CD8-positive, alpha-beta memory T cell (primary cell): ENCODE data around the gene CDKN2AIPNL. TPM values are rescaled to one million over a fixed set of nuclear protein-coding genes. Genes with fewer than 3 reads are reported as not detected.

ENCODE experiments used
- CTCF ChIA-PET: fragments of 350-600 bp; sonication (Branson Sonifier 250); formaldehyde crosslinking; loops from one replicate; lab custom pipeline; 2021; ENCODE audit warnings: antibody characterized with exemption; lab: Charles Lee
- POLR2A ChIA-PET: fragments of 350-600 bp; sonication (Branson Sonifier 250); formaldehyde crosslinking; loops from one replicate; lab custom pipeline; 2021; ENCODE audit warnings: antibody characterized with exemption; lab: Charles Lee
- DNase-seq, 5 donors: peaks; one replicate each; pipeline versions ENCODE4 v3.0.0 to v3.0.0-alpha.2; 2020 to 2022; ENCODE audit warnings: mixed read lengths in 1 of 5
- H3K27ac ChIP-seq: one replicate; pipeline ENCODE4 v1.7.0; 2013; ENCODE audit warnings: low read depth, mild to moderate bottlenecking, low read length, moderate library complexity
- H3K27me3 ChIP-seq: 2 replicates; pipeline ENCODE4 v1.7.0; 2013; ENCODE audit warnings: low read length, mild to moderate bottlenecking; ENCODE audit not compliant: insufficient read depth, poor library complexity, severe bottlenecking
- H3K36me3 ChIP-seq: 2 replicates; pipeline ENCODE4 v1.7.0; 2013; ENCODE audit warnings: mild to moderate bottlenecking, low read length, moderate library complexity; ENCODE audit not compliant: insufficient read depth
- H3K4me1 ChIP-seq: 2 replicates; pipeline ENCODE4 v1.7.0; 2013; ENCODE audit warnings: mild to moderate bottlenecking, low read length, moderate library complexity; ENCODE audit not compliant: insufficient read depth
- H3K4me3 ChIP-seq: 2 replicates; pipeline ENCODE4 v1.7.0; 2013; ENCODE audit warnings: mild to moderate bottlenecking, low read length
- H3K9me3 ChIP-seq: 2 replicates; pipeline ENCODE4 v1.7.0; 2013; ENCODE audit warnings: mild to moderate bottlenecking, low read length
- H3K27ac Mint-ChIP-seq, 8 donors: one replicate each; pipeline ENCODE4 v1.8.0; 2020 to 2021; ENCODE audit warnings: mixed read lengths in 8 of 8, mild to moderate bottlenecking in 6 of 8, inconsistent platforms in 3 of 8, moderate library complexity in 3 of 8
- H3K27me3 Mint-ChIP-seq, 2 donors: one replicate each; pipeline ENCODE4 v1.8.0; 2020 to 2021; ENCODE audit warnings: mixed read lengths in 2 of 2, mild to moderate bottlenecking in 1 of 2, moderate library complexity in 1 of 2
- H3K36me3 Mint-ChIP-seq, 3 donors: one replicate each; pipeline ENCODE4 v1.8.0; 2020 to 2021; ENCODE audit warnings: mixed read lengths in 3 of 3, inconsistent platforms in 1 of 3, mild to moderate bottlenecking in 1 of 3
- H3K4me1 Mint-ChIP-seq, 3 donors: one replicate each; pipeline ENCODE4 v1.8.0; 2020 to 2021; ENCODE audit warnings: mixed read lengths in 3 of 3, inconsistent platforms in 1 of 3, mild to moderate bottlenecking in 1 of 3
- H3K4me3 Mint-ChIP-seq, 7 donors: one replicate each; pipeline ENCODE4 v1.8.0; 2020 to 2021; ENCODE audit warnings: mixed read lengths in 7 of 7, mild to moderate bottlenecking in 6 of 7, moderate library complexity in 4 of 7, inconsistent platforms in 2 of 7
- H3K9me3 Mint-ChIP-seq, 5 donors: one replicate each; pipeline ENCODE4 v1.8.0; 2020 to 2022; ENCODE audit warnings: mixed read lengths in 5 of 5, mild to moderate bottlenecking in 3 of 5, moderate library complexity in 2 of 5, inconsistent platforms in 1 of 5
- polyA plus RNA-seq: library from polyadenylated mRNA; unstranded; fragments of 300-500 nt; fragmentation: Illumina TruSeq; gene quantifications from one replicate; pipeline ENCODE4 v1.2.3, GENCODE V29; 2021
- total RNA-seq, 2 experiments: library from RNA; stranded (reverse); gene quantifications; one replicate each; pipeline ENCODE4 v1.2.3, GENCODE V29; 2021

CDKN2AIPNL gene
- total and polyA plus RNA-seq, 3 experiments from 2014 or later = 29.6 to 42.2 (median 42.1) TPM

DNA sequence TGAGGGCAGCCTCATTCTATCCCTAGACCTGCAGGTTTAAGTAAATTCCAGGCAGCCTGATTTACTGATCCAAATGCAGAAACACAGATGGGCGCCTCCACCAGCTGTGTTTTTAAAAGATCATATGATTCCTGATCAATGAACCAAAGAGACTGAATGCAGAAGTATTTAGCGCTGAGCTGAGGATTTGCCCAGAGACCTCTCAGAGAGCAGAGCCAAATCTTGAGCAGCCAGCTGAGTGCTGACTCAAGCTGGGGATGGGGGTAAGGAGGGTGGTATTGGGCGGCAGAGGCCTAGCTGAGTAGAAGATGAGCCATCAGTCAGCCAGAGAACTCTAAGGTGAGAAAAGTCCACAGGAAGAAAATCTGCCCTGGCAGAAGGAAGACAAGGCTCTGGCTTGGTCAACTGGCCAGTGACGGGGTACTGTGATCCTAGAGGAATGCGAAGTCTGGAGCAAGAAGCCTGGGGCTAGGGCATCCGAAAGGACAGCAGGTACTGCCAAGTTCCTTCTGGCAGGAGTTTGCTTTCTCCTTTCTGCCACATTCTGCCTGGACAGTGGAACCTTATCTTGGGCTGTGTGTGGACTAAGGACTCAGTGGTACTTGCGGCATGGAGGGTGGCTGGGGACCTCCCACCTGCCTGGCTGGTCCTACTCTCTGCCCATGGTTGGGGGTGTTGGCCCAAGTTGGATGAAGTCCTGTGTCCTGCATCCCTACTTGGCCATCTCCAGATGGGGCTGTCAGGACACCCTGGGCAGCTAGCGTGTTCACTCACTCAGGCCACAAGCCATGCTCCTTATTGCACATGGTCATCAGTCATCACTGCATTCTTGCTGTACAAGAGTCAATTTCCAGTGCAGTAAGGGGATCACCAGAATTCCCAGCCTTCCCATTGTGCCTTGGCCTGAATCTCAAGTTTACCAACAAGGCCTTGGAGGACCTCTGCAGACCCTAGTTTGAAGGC lies 34.5 kb upstream of the CDKN2AIPNL start:
- H3K27ac ChIP-seq = no peak overlapping the region
- Mint-ChIP-seq H3K9me3 (no peaks in the 10 kb centered on the region), H3K36me3 (no peaks in the 10 kb centered on the region), H3K27ac (peak overlapping the region in 1 of 8 donors; percentile 14), H3K27me3 (no peaks in the 10 kb centered on the region), H3K4me3 (no peak overlapping the region), H3K4me1 (peaks cover 0 to 3% (median 0%) of the 10 kb centered on the region in 3 donors)
- H3K36me3 ChIP-seq = no peaks in the 10 kb centered on the region
- no peaks in the 10 kb centered on the region for H3K4me1 ChIP-seq
- H3K9me3 ChIP-seq = no peaks in the 10 kb centered on the region
- H3K4me3 ChIP-seq = no peak overlapping the region
- ChIA-PET POLR2A (interaction anchor here (0.8 kb wide), 1 partner anchor 119 kb away, joined by 3 read pairs; no protein-coding TSS in a partner anchor), CTCF (interaction anchor here (1.7 kb wide), 1 partner anchor 81 kb away, joined by 5 read pairs; no protein-coding TSS in a partner anchor)
- no peak for DNase-seq
- H3K27me3 ChIP-seq = no peaks in the 10 kb centered on the region

DNA sequence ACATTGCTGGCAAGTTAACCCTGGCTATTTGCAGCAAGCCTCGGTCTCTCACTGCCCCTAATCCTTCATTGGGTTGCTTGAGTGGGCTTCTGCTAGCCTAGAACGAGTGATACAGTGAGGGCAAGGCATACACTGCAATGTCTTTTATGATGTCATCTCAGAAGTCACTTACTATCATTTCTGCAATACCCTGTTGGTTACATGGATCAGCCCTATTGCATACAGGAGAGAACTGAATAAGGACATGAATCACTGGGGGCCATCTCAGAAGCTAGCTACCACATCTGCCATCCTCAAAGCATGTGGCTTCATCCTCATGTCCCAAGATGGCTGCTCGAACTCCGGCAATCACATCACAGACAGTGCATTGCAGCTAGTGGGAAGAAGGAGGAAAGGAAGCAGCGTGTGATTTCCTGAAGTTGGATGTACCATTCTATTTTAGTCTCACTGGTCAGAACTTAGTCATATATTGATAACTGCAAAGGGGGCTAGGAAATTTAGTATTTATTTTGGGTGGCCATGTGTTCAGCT lies 33.3 kb upstream of the CDKN2AIPNL start:
- Mint-ChIP-seq H3K4me3 (no peak overlapping the region), H3K27ac (no peak overlapping the region), H3K27me3 (no peaks in the 10 kb centered on the region), H3K36me3 (no peaks in the 10 kb centered on the region), H3K9me3 (no peaks in the 10 kb centered on the region), H3K4me1 (no peaks in the 10 kb centered on the region)
- Histone ChIP-seq H3K4me1 (no peaks in the 10 kb centered on the region), H3K27me3 (no peaks in the 10 kb centered on the region), H3K36me3 (no peaks in the 10 kb centered on the region), H3K4me3 (no peak overlapping the region), H3K9me3 (no peaks in the 10 kb centered on the region), H3K27ac (no peak overlapping the region)
- CTCF ChIA-PET = interaction anchor here (1.7 kb wide), 1 partner anchor 83 kb away, joined by 5 read pairs; no protein-coding TSS in a partner anchor
- DNase-seq = no peak
- POLR2A ChIA-PET = no interaction called here

DNA sequence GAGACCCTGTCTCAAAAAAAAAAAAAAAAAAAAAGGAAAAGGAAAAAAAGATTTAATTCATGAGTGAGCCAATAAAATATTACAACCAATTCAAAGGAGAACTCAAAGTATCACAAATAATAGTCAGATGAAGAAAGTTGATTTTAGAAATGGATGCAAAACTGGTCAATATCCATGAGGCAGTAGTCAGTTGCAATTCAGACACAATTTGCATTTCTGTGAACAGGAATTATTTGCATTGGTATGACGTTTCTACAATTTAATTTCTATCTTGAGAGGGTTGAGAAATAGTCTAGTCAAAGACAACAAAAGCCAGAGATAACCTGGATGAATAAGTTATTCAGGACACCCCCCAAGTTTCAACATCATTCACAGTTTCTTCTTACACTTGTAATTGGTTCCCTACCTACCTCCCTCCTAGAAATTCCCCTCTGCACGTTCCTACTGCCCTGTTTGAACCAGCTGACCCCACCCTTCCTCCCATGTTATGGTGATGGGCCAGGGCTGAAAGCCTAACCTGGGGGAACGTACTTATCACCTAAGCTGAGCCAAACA lies 28.6 kb upstream of the CDKN2AIPNL start:
- ChIA-PET POLR2A (no interaction called here), CTCF (no interaction called here)
- H3K4me3 Mint-ChIP-seq = no peak overlapping the region
- H3K27me3 ChIP-seq = no peaks in the 10 kb centered on the region
- H3K27me3 Mint-ChIP-seq = peaks cover 0 to 3% of the 10 kb centered on the region in 2 donors
- peak overlapping the region in 1 of 8 donors; percentile 70 for H3K27ac Mint-ChIP-seq
- H3K9me3 Mint-ChIP-seq = no peaks in the 10 kb centered on the region
- no peak for DNase-seq
- H3K4me1 Mint-ChIP-seq = peaks cover 11 to 18% (median 12%) of the 10 kb centered on the region in 3 donors
- no peak overlapping the region for H3K4me3 ChIP-seq
- H3K4me1 ChIP-seq = peaks cover 16% of the 10 kb centered on the region
- H3K36me3 ChIP-seq = no peaks in the 10 kb centered on the region
- no peaks in the 10 kb centered on the region for H3K9me3 ChIP-seq
- H3K36me3 Mint-ChIP-seq = no peaks in the 10 kb centered on the region
- H3K27ac ChIP-seq = no peak overlapping the region

DNA sequence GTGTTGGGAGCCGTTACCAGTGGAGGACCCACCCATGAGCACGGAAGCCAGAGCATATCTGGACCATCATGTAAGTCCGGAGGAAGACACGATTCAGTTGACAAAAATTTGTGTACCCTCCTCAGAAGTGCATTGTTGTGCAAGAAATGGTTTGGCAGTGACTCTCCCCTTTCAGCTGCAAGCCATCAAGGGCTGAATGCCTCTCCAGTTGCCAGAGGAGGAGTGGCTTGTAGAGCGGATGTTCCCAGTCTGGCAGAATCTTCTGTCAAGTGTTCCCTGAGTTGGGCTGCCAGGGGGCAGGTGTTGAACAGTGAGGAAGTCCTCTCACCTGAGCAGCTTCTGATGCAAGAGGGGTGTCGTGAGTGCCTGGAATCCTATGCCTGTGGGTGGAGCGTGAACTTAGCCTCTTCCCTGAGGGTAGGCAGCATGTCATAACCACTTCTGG lies 27.6 kb upstream of the CDKN2AIPNL start:
- peaks cover 16% of the 10 kb centered on the region for H3K4me1 ChIP-seq
- CTCF ChIA-PET = interaction anchor here (1.3 kb wide), 1 partner anchor 28 kb away, joined by 5 read pairs; the partner anchor contains the start of gene CDKN2AIPNL
- no peaks in the 10 kb centered on the region for H3K9me3 Mint-ChIP-seq

DNA sequence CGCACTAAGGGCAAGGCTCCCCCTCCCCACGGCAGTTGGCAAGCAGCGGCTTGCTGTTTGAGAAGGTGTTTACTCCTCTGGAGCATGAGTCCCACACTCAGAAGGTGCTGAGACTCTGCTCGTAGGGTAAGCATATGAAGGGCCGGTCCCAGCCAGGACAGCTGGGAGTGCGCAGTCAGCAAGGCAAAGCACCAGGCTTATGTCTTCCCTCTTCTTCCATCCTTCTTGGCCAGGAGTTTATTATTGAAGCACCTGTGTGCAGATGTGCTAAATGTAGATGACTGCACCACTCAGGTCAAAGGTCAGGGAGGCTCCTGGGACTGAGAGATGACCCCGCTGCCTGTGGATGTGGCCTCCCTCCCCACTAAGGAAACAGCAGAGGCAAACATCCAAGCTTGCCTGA lies 27.0 kb upstream of the CDKN2AIPNL start:
- Mint-ChIP-seq H3K4me1 (peaks cover 11 to 18% (median 12%) of the 10 kb centered on the region in 3 donors), H3K27me3 (peaks cover 3% of the 10 kb centered on the region in 2 donors)
- CTCF ChIA-PET = interaction anchor here (1.3 kb wide), 1 partner anchor 27 kb away, joined by 5 read pairs; the partner anchor contains the start of gene CDKN2AIPNL

More for the DNA sequence above, 27.6 kb upstream of the CDKN2AIPNL start:
- H3K27me3 ChIP-seq = no peaks in the 10 kb centered on the region
- Mint-ChIP-seq H3K27ac (peak overlapping the region in 1 of 8 donors; percentile 69), H3K36me3 (no peaks in the 10 kb centered on the region), H3K4me1 (peaks cover 11 to 18% (median 12%) of the 10 kb centered on the region in 3 donors), H3K27me3 (peaks cover 0 to 3% of the 10 kb centered on the region in 2 donors), H3K4me3 (no peak overlapping the region)
- POLR2A ChIA-PET = no interaction called here
- no peaks in the 10 kb centered on the region for H3K36me3 ChIP-seq
- H3K4me3 ChIP-seq = no peak overlapping the region
- no peaks in the 10 kb centered on the region for H3K9me3 ChIP-seq
- no peak overlapping the region for H3K27ac ChIP-seq
- no peak for DNase-seq

DNA sequence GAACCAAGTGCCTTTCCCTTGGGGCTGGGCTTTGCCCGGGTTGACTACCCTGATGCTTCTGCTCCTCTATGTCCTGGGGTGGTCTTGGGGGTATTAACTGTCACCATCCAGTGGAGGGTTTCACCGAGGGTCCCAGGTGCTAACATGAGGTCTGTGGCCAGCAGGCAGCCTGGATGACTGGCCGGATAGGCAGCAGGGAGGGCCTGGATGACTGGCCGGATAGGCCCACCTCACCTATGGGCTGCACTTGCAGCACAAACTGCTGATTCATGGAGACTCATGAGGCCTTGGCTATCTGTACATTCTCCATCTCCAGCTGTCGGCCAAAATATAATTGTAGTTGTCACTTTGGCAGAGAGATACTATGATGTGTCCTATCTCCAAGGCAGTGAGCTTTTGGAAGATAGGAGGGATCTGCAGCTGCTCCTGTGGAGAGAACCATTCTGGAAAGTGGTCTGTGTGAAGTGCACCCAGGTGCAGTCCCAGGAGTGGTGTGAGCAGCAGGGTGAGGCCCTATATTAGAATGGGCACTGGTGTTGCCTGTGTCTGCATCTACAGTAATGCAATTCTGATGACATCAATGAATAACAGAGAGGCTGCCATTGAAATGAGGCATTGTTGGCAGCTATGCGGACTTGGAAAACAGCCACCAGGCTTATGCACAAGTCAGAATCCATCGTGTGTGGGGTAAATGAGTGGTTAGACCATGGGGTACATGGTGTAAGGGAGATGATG lies 26.3 kb upstream of the CDKN2AIPNL start:
- Histone ChIP-seq H3K4me3 (no peak overlapping the region), H3K36me3 (no peaks in the 10 kb centered on the region), H3K27me3 (no peaks in the 10 kb centered on the region), H3K9me3 (no peaks in the 10 kb centered on the region), H3K27ac (no peak overlapping the region), H3K4me1 (peaks cover 16% of the 10 kb centered on the region)
- H3K4me1 Mint-ChIP-seq = peaks cover 11 to 18% (median 12%) of the 10 kb centered on the region in 3 donors
- H3K27ac Mint-ChIP-seq = peak overlapping the region in 3 of 8 donors; percentile 24 to 91 (median 33)
- H3K27me3 Mint-ChIP-seq = peaks cover 3 to 5% of the 10 kb centered on the region in 2 donors
- H3K36me3 Mint-ChIP-seq = no peaks in the 10 kb centered on the region
- ChIA-PET CTCF (interaction anchor here (1.3 kb wide), 1 partner anchor 27 kb away, joined by 5 read pairs; the partner anchor contains the start of gene CDKN2AIPNL), POLR2A (interaction anchor here (1.8 kb wide), 1 partner anchor 88 kb away, joined by 5 read pairs; no protein-coding TSS in a partner anchor)
- no peaks in the 10 kb centered on the region for H3K9me3 Mint-ChIP-seq
- DNase-seq = no peak
- no peak overlapping the region for H3K4me3 Mint-ChIP-seq

More for the DNA sequence above, 27.0 kb upstream of the CDKN2AIPNL start:
- peaks cover 16% of the 10 kb centered on the region for H3K4me1 ChIP-seq
- H3K27me3 ChIP-seq = no peaks in the 10 kb centered on the region
- H3K27ac Mint-ChIP-seq = peak overlapping the region in 1 of 8 donors; percentile 33
- no peak overlapping the region for H3K4me3 Mint-ChIP-seq
- H3K27ac ChIP-seq = no peak overlapping the region
- no peak for DNase-seq
- H3K9me3 ChIP-seq = no peaks in the 10 kb centered on the region
- H3K9me3 Mint-ChIP-seq = no peaks in the 10 kb centered on the region
- no peaks in the 10 kb centered on the region for H3K36me3 ChIP-seq
- POLR2A ChIA-PET = no interaction called here
- no peak overlapping the region for H3K4me3 ChIP-seq
- no peaks in the 10 kb centered on the region for H3K36me3 Mint-ChIP-seq

DNA sequence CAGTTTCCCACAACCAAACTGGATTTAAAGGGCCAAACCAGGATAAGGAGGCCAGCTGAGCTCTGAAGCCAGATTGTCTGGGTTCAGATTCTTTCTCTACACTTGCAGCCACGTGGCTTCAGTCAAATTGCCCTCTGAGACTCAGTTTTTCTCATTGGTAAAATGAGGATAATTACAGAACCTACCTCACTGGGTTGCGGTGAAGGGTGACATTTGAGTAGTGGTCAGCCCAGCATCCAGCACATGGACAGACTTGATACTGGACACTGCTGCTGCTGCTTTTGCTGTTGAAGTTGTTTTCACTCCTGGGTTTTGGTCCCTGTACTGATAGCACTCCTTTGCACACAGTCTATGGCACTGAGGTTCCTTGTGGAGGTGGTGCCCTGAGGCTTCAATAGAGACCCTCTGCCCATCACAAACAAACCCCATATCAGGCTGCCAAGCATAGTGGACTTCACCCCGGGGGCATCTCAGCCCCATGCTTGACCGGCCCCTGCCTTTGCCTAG lies 25.7 kb upstream of the CDKN2AIPNL start:
- no peak for DNase-seq
- no peaks in the 10 kb centered on the region for H3K27me3 ChIP-seq
- peak overlapping the region in 7 of 8 donors; percentile 78 to 91 (median 81) for H3K27ac Mint-ChIP-seq
- POLR2A ChIA-PET = interaction anchor here (0.7 to 1.8 kb wide), 4 partner anchors 26 to 89 kb away, joined by 3 to 5 read pairs (median 3); no protein-coding TSS in a partner anchor
- peak overlapping the region in 5 of 7 donors; percentile 8 to 69 (median 47) for H3K4me3 Mint-ChIP-seq
- no peaks in the 10 kb centered on the region for H3K36me3 Mint-ChIP-seq
- no peak overlapping the region for H3K4me3 ChIP-seq
- no peaks in the 10 kb centered on the region for H3K9me3 Mint-ChIP-seq
- H3K36me3 ChIP-seq = no peaks in the 10 kb centered on the region
- peaks cover 3 to 5% of the 10 kb centered on the region in 2 donors for H3K27me3 Mint-ChIP-seq
- CTCF ChIA-PET = no interaction called here
- peak overlapping the region; percentile 43 for H3K27ac ChIP-seq
- no peaks in the 10 kb centered on the region for H3K9me3 ChIP-seq
- H3K4me1 Mint-ChIP-seq = peaks cover 11 to 18% (median 12%) of the 10 kb centered on the region in 3 donors
- H3K4me1 ChIP-seq = peaks cover 16% of the 10 kb centered on the region
